Prostate gland (tissue), 2 donors: ENCODE data around the gene RCAN2.

Experiments
- POLR2A ChIP-seq: fragments of 450-650 bp; IDR thresholded peaks from one replicate; pipeline ENCODE4 v1.6.1; 2016; ENCODE audit warnings: antibody characterized with exemption, mild to moderate bottlenecking
- POLR2AphosphoS5 ChIP-seq: sonication (generic); formaldehyde crosslinking; IDR thresholded peaks from one replicate; pipeline ENCODE4 v1.6.1; 2017; ENCODE audit warnings: antibody characterized with exemption
- TF ChIP-seq, protein P1 (sequence below), 4 experiments: fragments of 200-600 bp in 2 of 4; fragments of 450-650 bp in 2 of 4; sonication (generic) in 2 of 4; IDR thresholded peaks; 1 replicate in 3 of 4; 2 replicates in 1 of 4; pipeline ENCODE4 v1.5.1; 2016 to 2019; ENCODE audit warnings: antibody characterized with exemption in 4 of 4, mild to moderate bottlenecking in 2 of 4, moderate library complexity in 2 of 4

DNA sequence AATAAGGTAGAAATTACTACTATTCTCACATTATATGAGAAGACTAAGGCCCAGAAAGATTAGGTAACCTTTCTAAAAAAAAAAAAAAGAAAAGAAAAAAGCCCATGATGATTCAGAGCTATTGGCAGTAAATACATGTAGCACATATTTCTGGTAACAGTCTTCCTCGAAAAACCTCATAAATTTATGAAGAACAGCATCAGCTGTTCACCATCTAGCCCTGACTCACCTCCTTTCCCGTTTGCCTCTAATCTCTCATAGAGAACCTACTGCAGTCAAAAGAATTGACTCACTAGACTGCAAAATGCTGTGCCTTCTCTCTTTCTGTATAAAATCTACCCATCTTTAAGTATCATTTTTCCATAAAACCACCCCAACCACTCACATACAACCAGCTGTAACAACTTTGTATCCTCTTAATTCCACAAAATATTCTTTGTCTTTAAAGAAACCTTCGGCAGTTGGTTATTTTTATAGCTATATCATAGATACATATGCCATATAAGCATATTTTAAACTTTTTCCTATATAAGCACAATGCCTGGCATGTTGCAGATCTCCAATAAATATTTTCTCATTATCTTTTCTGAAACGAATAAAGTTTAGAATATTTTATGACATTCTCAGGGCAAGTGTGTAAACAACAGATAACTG, 167.8 kb downstream of the RCAN2 start:
- peak; percentile 49 for TF ChIP-seq POLR2AphosphoS5
- no peak for TF ChIP-seq POLR2A
- TF ChIP-seq, protein P1, sequence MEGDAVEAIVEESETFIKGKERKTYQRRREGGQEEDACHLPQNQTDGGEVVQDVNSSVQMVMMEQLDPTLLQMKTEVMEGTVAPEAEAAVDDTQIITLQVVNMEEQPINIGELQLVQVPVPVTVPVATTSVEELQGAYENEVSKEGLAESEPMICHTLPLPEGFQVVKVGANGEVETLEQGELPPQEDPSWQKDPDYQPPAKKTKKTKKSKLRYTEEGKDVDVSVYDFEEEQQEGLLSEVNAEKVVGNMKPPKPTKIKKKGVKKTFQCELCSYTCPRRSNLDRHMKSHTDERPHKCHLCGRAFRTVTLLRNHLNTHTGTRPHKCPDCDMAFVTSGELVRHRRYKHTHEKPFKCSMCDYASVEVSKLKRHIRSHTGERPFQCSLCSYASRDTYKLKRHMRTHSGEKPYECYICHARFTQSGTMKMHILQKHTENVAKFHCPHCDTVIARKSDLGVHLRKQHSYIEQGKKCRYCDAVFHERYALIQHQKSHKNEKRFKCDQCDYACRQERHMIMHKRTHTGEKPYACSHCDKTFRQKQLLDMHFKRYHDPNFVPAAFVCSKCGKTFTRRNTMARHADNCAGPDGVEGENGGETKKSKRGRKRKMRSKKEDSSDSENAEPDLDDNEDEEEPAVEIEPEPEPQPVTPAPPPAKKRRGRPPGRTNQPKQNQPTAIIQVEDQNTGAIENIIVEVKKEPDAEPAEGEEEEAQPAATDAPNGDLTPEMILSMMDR (IDR thresholded peaks at IDR 0.05), result no peak
